OCI-LY7 (cell line): ENCODE measurements around the gene SCUBE3. TPM values are rescaled to one million over a fixed set of nuclear protein-coding genes. Genes with fewer than 3 reads are reported as not detected.

Experiments used
- BruUV-seq: library from RNA; stranded (reverse); fragments of 400-500 nt; replicated peaks from 2 replicates; lab custom pipeline; 2021; lab: Mats Ljungman, UMichigan
- CTCF ChIA-PET: fragments of 300-600 bp; sonication (Branson Sonifier 250); formaldehyde crosslinking; loops from one replicate; lab custom pipeline; 2022; ENCODE audit warnings: antibody characterized with exemption; ENCODE audit not compliant: unreplicated experiment; lab: Charles Lee
- POLR2A ChIA-PET: fragments of 300-600 bp; sonication (Branson Sonifier 250); formaldehyde crosslinking; loops from one replicate; lab custom pipeline; 2022; ENCODE audit warnings: antibody characterized with exemption; lab: Charles Lee
- DNase-seq: peaks from one replicate; pipeline ENCODE4 v3.0.0-alpha.2; 2015; ENCODE audit warnings: low spot score
- H2AFZ ChIP-seq: fragments of 200-600 bp; sonication (generic), shearing (Covaris generic); 2 replicates; pipeline ENCODE4 v1.6.1; 2014; ENCODE audit warnings: mild to moderate bottlenecking, antibody characterized with exemption, low read length, moderate library complexity
- H3K27ac ChIP-seq: fragments of 200-600 bp; sonication (generic); 2 replicates; pipeline ENCODE4 v1.5.1; 2014; ENCODE audit warnings: mixed run types, low read depth, mild to moderate bottlenecking, moderate library complexity, low read length, inconsistent platforms; ENCODE audit not compliant: poor library complexity, severe bottlenecking
- H3K36me3 ChIP-seq: fragments of 200-600 bp; sonication (generic); 2 replicates; pipeline ENCODE4 v1.6.1; 2014; ENCODE audit warnings: mild to moderate bottlenecking, antibody characterized with exemption, low read length, moderate library complexity, mixed read lengths; ENCODE audit not compliant: insufficient read depth
- H3K4me1 ChIP-seq: fragments of 200-600 bp; sonication (generic); 2 replicates; pipeline ENCODE4 v1.5.1; 2014; ENCODE audit warnings: mild to moderate bottlenecking, low read length; ENCODE audit not compliant: insufficient read depth, poor library complexity, severe bottlenecking
- H3K4me2 ChIP-seq: fragments of 200-600 bp; sonication (generic); 2 replicates; pipeline ENCODE4 v1.6.1; 2014; ENCODE audit warnings: mild to moderate bottlenecking, low read length
- H3K4me3 ChIP-seq: fragments of 200-600 bp; sonication (generic); 2 replicates; pipeline ENCODE4 v1.5.1; 2014; ENCODE audit warnings: mild to moderate bottlenecking, low read depth, low read length; ENCODE audit not compliant: poor library complexity, severe bottlenecking
- H3K79me2 ChIP-seq: fragments of 200-600 bp; sonication (generic); 2 replicates; pipeline ENCODE4 v1.6.1; 2016; ENCODE audit warnings: low read depth, mild to moderate bottlenecking, low read length, moderate library complexity, mixed read lengths; ENCODE audit not compliant: insufficient read depth
- H3K9me2 ChIP-seq: fragments of 200-600 bp; sonication (generic); 2 replicates; pipeline ENCODE4 v1.6.1; 2016; ENCODE audit warnings: mild to moderate bottlenecking, low read length, mixed read lengths; ENCODE audit not compliant: insufficient read depth
- H3K9me3 ChIP-seq: fragments of 200-600 bp; sonication (generic); 2 replicates; pipeline ENCODE4 v1.6.1; 2014; ENCODE audit warnings: mild to moderate bottlenecking, mixed run types, low read length, mixed read lengths
- H4K20me1 ChIP-seq: fragments of 200-600 bp; sonication (generic); 2 replicates; pipeline ENCODE4 v1.6.1; 2014; ENCODE audit warnings: mild to moderate bottlenecking, antibody characterized with exemption, low read length, moderate library complexity, mixed read lengths; ENCODE audit not compliant: insufficient read depth
- CTCF ChIP-seq: fragments of 200-600 bp; sonication (generic); conservative IDR thresholded peaks from 2 replicates; pipeline ENCODE4 v1.5.1; 2014; ENCODE audit warnings: mild to moderate bottlenecking, antibody characterized with exemption, low read length, moderate library complexity, mixed read lengths
- EZH2phosphoT487 ChIP-seq: fragments of 200-600 bp; sonication (generic); IDR thresholded peaks from 2 replicates; pipeline ENCODE4 v1.6.1; 2018; ENCODE audit warnings: low read depth, borderline replicate concordance, mild to moderate bottlenecking, mixed run types, antibody characterized with exemption, low read length, moderate library complexity, mixed read lengths
- intact Hi-C: fragments of 100-400 bp; cut with micrococcal nuclease; formaldehyde crosslinking; loops from one replicate; pipeline ENCODE4 v1.10.0; 2022; ENCODE audit not compliant: unreplicated experiment
- total RNA-seq, 2 experiments: library from RNA; depleted of rRNA in 1 of 2; stranded (reverse); fragments of >200 nt in 1 of 2; shearing (Covaris generic) in 1 of 2; gene quantifications; 2 replicates each; pipeline ENCODE4 v1.2.3, GENCODE V29; 2014 to 2022

Gene SCUBE3
- total RNA-seq, 2 experiments from 2014 or later, result not detected

GRCh38 chr6:35192301-35192860, 21.4 kb upstream of the SCUBE3 start:
- no TSS peak for BruUV-seq
- H3K4me3 ChIP-seq, result no peak overlapping the region
- H3K36me3 ChIP-seq, result no peaks in the 10 kb centered on the region
- H3K9me2 ChIP-seq, result no peaks in the 10 kb centered on the region
- H3K27ac ChIP-seq, result no peak overlapping the region
- ChIA-PET POLR2A (no interaction called here), CTCF (interaction anchor here (0.5 kb wide), 1 partner anchor 13 kb away, joined by 3 read pairs; no protein-coding TSS in a partner anchor)
- no peak overlapping the region for H2AFZ ChIP-seq
- no peak for DNase-seq
- intact Hi-C loops, result no loop called here
- no peaks in the 10 kb centered on the region for H4K20me1 ChIP-seq
- H3K4me2 ChIP-seq, result no peak overlapping the region
- no peaks in the 10 kb centered on the region for H3K4me1 ChIP-seq
- TF ChIP-seq CTCF (no peak), EZH2phosphoT487 (no peak)
- H3K9me3 ChIP-seq, result no peaks in the 10 kb centered on the region
- H3K79me2 ChIP-seq, result no peaks in the 10 kb centered on the region

GRCh38 chr6:35194390-35194789, 19.4 kb upstream of the SCUBE3 start:
- Histone ChIP-seq H3K9me3 (no peaks in the 10 kb centered on the region), H3K9me2 (no peaks in the 10 kb centered on the region), H3K4me3 (no peak overlapping the region), H3K4me1 (no peaks in the 10 kb centered on the region), H3K27ac (no peak overlapping the region), H3K4me2 (no peak overlapping the region), H3K36me3 (no peaks in the 10 kb centered on the region), H3K79me2 (no peaks in the 10 kb centered on the region), H2AFZ (no peak overlapping the region), H4K20me1 (no peaks in the 10 kb centered on the region)
- ChIA-PET CTCF (no interaction called here), POLR2A (no interaction called here)
- BruUV-seq, result no TSS peak
- intact Hi-C loops, result no loop called here
- no peak for DNase-seq
- TF ChIP-seq EZH2phosphoT487, result no peak
- no peak for TF ChIP-seq CTCF

- H3K9me2 ChIP-seq, result no peaks in the 10 kb centered on the region
- H3K4me2 ChIP-seq, result no peak overlapping the region
- BruUV-seq, result no TSS peak
- no peaks in the 10 kb centered on the region for H4K20me1 ChIP-seq
- no peaks in the 10 kb centered on the region for H3K4me1 ChIP-seq
- H2AFZ ChIP-seq, result no peak overlapping the region
- no peak overlapping the region for H3K27ac ChIP-seq
- no peaks in the 10 kb centered on the region for H3K9me3 ChIP-seq
- CTCF ChIA-PET, result no interaction called here
- H3K4me3 ChIP-seq, result no peak overlapping the region
- intact Hi-C loops, result no loop called here
- H3K36me3 ChIP-seq, result no peaks in the 10 kb centered on the region
- TF ChIP-seq CTCF, result no peak
- TF ChIP-seq EZH2phosphoT487, result no peak
- DNase-seq, result no peak
- no peaks in the 10 kb centered on the region for H3K79me2 ChIP-seq
- POLR2A ChIA-PET, result interaction anchor here (0.7 kb wide), 1 partner anchor 602 kb away, joined by 3 read pairs; no protein-coding TSS in a partner anchor
Observed at GRCh38 chr6:35195120-35195780, 18.5 kb upstream of the SCUBE3 start.
